Measurements from ENCODE around the gene SIGLEC1.

SIGLEC1 gene

DNA sequence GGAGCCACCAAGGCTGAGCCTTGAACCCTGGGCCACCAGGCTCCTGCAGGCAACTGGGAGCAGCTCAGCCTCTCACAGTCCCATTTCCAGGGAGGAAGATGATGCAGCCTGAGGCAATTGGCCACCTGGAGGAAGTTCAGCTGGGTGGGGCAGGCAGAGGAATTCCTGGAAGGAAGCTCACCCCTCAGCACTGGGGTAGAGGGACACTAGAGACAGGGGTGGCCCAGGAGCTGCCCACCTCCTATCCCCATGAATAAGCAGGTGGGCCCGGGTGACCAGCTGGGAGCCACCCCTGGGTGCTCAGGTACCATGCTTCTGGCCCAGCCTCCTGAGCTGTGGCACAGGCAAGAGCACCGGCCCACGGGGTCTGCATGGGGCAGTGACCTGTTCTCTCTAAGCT, 16.5 kb upstream of the SIGLEC1 start:
- DNase-seq (ENCODE audit: low read depth in 2 of 2, low spot score in 1 of 2) = no peak

DNA sequence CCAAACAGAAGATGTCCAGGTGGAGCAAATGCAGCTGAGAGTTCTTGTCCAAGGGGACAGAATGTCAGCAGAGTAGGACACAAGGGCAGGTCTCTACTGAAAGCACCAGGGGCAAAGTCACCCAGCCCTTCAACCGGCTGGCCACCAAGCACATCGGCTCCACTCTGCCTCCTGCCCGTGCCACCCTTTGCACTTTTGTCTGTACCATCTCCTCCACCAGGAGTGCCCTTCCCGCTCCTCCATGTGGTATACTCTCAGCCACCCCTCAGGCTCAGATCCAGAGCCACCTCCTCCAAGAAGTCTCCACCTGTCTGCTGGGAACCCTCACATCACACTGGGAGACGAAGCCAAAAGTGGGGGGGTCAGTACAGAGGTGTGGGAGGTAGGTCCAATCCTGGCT, 16.0 kb upstream of the SIGLEC1 start:
- no peak for DNase-seq (ENCODE audit: low read depth in 2 of 2, low spot score in 1 of 2)

DNA sequence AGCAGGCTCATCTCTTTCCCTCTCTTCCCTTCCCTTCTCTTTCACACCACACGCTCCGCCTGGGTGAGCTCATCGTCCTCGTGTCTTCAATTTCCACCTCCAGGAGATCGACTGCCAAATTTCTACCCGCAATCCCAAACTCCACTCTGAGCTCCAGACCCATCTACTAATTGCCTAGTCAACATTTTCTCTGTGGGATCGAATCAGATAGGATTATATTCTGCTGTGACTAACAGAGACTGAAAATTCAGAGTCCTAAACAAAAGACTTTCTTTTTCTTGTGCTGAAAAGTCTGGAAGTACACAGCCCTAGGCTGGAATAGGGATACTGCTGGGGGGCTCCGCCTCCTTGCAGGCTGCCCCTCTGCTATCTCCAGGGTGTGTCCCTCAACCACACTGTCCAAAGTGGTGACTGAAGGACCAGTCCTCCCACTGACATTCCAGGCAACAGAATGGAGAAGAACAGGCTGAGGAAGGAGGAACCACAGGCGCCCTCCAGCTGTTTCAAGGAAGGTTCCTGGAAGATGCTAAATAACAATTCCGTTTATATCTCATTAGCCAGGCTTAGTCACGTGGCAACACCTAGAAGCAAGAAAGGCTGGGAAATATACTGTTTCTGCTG, 15.1 kb upstream of the SIGLEC1 start:
- no peak for DNase-seq (ENCODE audit: low read depth in 2 of 2, low spot score in 1 of 2)

DNA sequence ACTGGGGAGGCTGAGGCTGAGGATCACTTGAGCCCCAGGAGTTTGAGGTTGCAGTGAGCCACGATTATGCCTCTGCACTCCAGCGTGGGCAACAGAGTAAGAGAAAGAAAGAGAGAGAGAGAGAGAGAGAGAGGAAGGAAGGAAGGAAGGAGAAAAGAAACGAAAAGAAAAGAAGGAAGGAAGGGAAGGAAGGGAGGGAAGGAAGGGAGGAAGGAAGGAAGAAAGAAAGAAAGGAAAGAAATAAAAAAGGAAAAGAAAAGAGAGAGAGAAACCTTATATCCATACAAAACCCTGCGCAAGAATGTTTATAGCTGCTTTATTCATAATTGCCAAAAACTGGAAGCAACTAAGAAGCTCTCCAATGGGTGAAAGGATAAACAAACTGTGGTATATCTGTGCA, 12.0 kb upstream of the SIGLEC1 start:
- DNase-seq (ENCODE audit: low read depth in 2 of 2, low spot score in 1 of 2) = no peak

DNA sequence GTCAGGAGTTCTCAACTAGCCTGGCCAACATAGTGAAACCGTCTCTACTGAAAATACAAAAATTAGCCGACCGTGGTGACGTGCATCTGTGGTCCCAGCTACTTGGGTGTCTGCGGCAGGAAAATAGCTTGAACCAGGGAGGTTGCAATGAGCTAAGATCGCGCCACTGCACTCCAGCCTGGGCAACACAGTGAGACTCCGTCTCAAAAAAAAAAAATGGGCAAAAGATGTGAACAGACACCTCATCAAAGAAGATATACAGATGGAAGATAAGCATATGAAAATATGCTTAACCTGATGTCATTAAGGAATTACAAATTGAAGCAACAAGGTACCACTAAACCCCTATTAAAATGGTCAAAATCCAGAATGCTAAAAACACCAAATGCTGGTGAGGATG, 10.9 kb upstream of the SIGLEC1 start:
- no peak for DNase-seq (ENCODE audit: low read depth in 2 of 2, low spot score in 1 of 2)

DNA sequence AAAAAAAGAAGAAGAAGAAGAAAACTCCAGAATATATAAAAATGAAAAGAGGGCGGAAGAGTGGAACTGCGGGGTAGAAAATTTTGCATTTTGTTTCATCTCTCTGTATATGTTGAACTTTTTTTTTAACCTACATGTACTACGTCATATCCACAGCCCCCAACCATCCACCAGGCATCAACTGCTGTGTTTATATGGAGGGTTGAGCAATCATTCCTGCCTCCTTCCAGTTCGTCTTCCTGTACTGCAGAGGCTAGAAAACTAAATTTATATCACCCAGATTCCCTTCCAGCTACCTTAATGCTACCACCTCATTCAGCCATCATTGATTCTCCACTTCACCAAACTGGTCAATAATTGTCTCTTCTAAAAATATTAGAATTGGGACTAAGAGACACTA, 9.5 kb upstream of the SIGLEC1 start:
- no peak for DNase-seq (ENCODE audit: low read depth in 2 of 2, low spot score in 1 of 2)

DNA sequence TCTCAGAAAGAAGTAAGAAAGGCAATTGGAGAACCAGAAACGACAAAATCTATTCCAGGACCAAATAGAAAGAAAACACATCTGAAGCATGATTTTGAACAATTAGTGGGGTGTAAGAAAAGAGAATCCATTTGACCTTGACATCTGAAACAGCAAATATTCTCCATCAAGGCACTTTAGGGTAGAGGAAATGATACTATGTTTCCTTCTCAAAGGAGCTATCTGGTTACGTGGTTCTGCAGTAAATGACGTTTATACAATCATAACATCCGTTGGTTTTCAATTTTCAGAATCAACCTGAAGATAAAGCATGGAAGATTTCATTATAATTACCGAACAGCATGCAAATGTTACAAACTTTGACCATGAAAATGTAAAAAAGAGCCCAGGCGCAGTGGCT, 8.2 kb upstream of the SIGLEC1 start:
- no peak for DNase-seq (ENCODE audit: low read depth in 2 of 2, low spot score in 1 of 2)

DNA sequence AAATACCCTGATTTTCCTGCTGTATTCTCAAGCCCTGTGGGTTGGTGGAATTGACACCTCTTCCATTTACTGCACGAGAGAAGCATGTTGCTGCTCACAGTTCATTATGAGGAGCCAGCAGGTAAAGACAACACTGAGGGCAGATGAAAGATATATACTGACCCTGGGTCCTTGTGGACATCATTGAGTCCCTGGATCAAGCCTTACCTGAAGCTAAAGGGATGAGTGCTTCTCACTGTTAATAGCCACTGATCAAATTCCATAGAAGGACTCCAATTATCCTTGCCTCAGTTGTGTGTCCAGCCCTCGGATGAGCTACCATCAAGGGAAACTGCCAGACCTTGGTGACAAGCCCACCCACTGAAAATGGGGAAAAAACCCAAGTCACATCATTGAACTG, 7.7 kb upstream of the SIGLEC1 start:
- no peak for DNase-seq (ENCODE audit: low read depth in 2 of 2, low spot score in 1 of 2)

DNA sequence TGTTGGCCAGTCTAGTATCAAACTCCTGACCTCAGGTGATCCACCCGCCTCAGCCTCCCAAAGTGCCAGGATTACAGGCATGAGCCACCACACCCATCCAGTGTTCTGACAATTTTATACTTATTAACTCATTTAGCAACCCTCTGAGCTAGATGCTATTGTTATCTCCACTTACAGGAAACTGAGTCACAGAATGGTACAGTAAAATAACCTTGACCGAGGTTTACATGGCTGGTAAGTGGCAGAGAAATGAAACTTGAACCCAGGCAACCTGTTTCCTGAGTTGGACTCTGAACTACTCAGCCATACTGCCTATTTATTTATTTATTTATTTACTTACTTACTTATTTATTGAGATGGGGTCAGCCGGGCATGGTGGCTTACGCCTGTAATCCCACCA, 6.6 kb upstream of the SIGLEC1 start:
- no peak for DNase-seq (ENCODE audit: low read depth in 2 of 2, low spot score in 1 of 2)

DNA sequence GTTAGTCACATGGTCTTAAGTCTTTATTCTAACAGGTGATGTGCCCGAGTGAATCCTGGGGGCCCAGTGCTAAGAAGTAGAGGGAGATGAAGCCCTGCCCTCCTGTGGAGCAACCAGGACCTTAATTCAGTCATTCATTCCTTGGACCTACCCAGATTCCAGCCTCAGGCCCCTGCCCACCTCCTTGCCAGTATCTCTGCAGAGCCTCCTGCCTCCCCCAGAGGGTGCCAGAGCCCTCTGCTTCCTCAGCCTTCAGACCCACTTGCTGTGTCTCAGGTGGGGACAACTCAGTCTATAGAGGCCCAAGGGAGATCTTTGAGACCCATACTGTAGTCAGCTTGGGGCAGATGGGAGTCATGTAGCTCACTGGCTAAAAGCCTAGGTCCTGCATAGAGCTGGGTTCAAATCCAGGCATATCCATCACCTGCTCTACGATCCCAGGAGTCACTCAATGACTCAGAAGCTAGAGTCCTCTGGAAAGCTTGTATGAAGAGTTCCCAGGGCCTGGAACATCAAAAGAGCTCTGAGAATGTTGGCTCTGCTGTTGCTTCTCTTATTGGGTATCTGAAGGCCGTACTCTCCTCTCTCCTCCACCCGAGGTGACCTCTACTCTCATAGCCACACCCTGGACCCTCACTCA, 3.9 kb upstream of the SIGLEC1 start:
- no peak for DNase-seq (ENCODE audit: low read depth in 2 of 2, low spot score in 1 of 2)

DNA sequence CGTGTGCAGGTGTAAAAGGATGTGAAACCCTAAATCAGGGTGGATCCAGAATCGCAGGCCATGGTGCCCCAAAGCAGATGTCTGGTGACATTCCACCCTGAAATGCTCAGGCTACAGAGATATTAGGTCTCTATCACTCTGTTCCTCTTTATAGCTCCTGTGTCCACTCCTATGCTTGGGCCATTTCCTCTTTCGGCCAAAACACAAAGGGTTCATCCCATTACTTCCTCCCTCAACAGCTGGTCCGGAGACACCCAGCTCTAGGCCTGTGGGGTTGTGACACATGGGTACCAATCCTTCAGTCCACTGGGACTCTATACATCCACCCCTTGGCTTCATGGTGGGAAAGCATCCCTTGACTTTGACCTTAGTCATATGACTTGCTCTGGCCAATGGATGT, 1.7 kb upstream of the SIGLEC1 start:
- no peak for DNase-seq (ENCODE audit: low read depth in 2 of 2, low spot score in 1 of 2)

DNA sequence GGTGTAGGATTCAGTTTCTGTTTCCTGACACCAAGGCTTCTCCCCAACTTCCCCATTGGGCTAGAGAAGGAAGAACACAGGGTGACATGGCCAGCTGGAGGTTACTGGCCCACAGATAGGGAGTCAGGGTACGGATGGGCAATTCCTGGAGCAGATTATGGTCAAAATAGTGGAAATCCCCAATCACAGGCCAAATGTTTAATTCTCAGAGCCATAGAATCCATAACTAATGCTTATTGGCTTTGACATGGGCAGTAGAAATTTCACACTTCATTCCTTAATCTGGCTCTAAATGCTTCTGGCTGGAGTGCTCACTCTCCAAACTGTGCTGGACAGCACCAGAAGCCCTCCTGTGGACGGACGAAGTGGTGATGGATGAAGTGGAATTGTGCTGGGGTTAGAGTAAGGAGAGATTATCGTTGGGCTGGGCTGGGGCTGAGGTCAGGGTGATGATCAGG, 887 bp downstream of the SIGLEC1 start:
- no peak for DNase-seq (ENCODE audit: low read depth in 2 of 2, low spot score in 1 of 2)

DNA sequence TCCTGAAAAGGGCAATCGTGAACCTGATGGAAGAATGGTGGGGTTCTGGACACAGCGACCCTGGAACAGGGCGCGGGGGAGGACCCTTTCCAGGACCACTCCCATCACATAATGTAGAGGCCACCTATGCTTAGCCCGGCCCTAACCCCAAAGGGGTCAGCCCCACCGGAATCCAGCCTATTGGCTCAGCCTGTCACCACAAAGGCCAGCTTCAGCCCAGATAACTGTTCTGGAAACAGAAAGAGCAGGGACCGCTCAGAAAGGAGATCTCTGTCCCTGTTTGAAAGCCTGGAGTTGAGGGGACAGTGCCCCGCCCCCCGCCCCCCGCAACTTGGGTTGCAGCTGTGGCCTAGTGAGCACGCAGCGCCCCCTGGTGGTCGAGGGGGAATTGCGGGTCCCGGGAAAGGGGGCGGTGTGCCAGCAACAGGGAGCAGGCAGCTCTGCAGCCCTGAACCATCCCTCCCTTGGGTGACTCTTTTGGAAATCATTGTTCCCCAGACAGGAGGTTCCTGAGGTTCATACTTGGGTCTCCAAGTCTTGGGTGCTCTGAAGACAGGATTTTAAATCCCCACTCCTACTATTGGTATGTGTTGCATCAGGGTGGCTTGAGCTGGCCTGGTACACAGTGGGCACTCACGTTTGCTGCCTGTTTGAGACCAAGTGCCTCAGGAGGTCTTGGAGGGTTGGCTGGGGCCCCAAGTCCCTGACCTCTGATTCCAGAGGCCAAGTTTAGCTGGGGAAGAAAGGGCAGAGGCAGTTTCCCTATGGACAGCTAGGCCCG, 1.5 kb downstream of the SIGLEC1 start:
- peak; percentile 29 to 53 for DNase-seq (ENCODE audit: low read depth in 2 of 2, low spot score in 1 of 2)

DNA sequence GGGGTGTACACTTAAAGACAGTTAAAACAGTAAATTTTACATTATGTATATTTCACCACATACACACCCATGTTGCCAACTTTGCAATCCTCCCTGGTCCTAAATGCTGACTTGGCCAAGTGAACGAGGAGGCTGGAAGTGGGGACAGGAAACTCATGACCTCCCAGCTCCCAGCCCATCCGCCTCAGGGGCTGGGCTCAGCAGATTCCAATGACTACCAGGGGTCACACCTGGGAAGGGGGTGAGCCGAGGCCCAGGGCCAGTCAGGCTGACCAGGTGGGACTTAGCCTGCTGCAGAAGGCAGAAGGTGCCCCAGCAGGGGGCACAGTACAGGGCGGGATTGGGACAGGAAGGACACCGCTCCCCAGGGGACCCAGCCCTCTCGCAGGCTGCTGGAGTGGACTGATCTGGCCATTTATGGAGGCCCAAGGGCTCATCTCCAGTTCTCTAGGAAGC, 2.4 kb downstream of the SIGLEC1 start:
- no peak for DNase-seq (ENCODE audit: low read depth in 2 of 2, low spot score in 1 of 2)

DNA sequence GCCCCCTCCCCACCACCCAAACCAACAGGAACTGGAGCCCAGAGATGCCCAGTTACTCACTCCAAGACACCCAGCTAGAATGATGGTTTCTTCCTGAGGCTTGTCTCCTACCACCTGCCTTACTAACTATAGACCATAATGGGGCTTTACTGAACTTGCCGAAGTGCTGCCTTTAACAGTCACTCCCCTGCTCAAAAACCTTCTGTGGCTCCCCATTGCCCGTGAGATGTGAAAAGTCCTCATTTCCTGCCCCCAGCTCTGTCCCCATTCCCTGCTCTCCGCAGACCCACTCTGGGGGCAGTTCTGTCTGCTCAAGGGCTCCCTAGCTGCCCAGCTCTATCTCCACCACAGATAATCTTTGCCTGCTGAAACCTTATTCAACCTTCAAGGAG, 4.9 kb downstream of the SIGLEC1 start:
- no peak for DNase-seq (ENCODE audit: low read depth in 2 of 2, low spot score in 1 of 2)

DNA sequence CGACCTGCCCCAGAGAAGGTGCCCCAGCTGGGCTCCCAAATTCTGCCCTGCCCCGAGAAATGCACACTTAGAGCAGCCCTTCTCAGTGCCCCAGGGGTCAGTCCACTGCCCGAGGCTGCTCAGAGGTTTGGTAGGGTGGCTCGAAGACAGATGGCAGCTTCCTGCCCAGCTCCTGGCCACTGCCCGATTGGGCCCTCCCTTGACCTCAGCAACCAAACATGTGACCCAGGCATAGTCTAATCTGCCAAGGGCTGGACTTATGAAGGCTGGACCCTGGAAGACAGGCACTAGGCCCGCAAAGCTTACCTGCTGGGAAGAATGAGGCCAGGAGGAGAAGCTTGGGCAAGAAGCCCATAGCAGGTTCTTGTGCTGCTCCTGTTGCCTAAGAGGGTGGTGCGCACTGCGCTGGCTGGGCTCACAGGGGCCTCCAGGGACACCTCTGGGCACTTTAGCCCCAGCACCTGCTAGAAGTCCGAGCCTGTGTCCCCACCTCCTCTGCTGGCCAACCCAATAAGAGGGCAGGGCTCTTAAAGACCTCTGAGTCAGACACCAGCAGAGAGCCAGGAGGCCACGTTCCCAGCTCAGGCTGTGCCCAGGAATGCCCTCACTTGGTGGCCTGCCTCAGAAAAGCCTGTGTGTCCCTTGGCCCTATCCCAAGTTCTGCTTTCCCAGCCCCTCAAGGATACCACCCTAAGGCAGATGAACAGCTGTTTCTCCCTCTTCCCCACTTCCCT, 5.5 kb downstream of the SIGLEC1 start:
- DNase-seq (ENCODE audit: low read depth in 2 of 2, low spot score in 1 of 2) = no peak

DNA sequence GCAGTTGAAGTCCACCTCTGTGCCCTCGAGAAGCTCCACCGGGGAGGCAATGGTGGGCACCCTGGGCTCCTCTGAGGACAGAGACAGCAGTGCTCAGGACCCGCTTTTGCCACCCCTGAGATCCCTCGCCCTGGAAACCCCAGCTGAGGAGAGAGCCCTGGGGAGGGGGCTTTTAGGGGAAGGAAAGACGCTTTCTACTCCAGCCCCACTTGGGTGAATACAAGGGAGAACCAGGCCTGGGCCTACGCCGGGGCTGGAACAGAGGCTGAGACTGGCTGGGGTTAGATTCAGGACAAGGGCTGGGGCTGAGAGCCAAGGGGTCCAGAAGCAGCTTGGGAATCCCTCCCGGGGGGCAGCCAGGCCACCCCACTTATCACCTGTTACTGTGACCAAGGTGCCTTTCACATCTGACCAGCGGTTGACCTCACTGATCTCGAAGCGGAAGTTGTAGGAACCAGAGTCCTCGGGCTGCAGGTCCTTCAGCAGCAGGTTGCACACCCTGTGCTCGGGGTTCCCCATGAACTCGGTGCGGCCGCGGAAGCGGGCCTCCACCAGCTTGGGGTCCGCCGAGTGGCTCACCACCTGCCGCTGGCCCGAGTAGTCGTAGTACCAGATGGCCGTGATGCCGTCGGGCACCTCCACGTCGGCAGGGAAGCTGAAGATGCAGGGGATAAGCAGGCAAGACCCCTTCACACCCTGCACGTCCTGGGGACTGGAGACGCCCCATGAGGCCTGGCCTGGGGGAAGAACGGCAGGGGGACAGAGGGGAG, 6.2 kb downstream of the SIGLEC1 start:
- no peak for DNase-seq (ENCODE audit: low read depth in 2 of 2, low spot score in 1 of 2)

DNA sequence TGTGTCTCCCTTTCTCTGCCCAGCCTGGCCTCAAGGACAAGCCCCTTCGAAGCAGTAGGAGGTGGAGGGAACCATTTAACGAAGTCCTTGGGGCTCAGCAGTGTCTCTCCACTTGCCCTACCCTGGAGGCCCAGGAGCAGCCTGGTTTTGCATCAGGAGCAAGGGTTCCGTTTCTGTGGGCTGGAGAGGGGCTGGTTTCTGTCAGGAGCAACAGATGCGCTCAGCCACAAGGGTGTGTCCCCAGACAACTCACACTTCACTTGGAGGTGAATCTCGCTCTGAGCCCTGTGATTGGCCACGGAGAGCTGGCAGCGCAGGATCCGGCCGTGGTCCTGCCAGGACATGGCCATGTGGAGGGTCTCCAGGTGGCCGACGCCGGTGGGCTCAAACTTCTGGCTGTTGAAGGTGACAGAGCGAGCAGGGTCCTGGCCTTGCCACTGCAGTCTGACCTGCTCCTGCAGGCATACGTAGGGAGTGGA, 6.9 kb downstream of the SIGLEC1 start:
- no peak for DNase-seq (ENCODE audit: low read depth in 2 of 2, low spot score in 1 of 2)

DNA sequence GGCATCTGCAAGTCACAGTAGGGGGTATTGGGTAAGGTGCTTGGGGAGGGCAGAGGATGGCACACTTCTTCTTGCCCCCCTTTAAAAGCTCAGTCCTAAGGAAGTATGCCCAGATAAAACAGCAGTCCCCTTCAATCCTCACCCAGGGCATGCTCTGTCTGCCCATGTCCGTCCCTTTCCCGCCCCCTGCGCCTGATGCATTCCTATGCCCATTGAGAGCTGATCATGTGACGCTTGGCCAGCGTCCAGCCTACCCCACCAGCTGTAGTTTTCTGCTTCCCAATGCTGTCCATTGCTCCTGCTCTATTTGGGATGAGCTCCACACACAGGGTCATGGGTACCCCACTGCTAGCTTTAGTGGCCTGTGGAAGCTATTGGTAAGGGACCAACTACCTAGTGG, 8.3 kb downstream of the SIGLEC1 start:
- no peak for DNase-seq (ENCODE audit: low read depth in 2 of 2, low spot score in 1 of 2)

DNA sequence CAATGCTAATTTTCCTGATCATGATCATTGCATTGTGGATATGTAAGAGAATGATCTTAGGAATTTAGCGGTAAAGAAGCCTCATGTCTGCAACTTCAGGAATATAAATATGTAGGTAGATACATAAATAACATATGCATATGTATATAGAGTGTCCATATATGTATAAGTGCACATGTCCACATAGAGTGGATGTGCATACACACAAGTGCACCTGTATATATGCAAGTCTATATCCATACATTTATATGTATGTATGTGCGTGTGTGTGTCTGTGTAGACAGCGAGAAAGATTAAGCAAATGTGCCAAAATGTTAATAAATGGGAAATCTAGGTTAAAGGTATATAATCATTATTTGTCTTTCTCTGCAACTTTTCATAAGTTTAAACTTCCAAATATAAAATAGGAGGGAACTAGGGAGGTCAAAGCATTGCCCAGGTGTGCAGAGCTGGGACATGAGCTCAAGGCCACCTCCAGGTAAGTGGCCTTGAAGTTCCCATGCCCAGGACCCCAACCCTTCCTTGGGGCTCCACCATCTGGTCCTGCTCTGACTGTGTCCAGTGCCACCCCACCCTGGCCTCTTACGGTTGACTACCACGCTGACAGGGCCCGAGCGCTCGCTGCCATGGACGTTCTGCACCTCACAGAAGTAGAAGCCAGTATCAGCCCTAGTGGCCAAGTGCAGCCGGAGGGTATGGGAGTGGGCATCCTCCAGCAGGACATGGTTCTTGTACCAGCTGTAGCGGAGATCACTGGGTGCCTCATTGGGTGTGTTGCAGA, 9.6 kb downstream of the SIGLEC1 start:
- no peak for DNase-seq (ENCODE audit: low read depth in 2 of 2, low spot score in 1 of 2)

Measured in stimulated activated CD8-positive, alpha-beta memory T cell treated with anti-CD3 and anti-CD28 coated beads, Interleukin-4, amount 100 ng/mL, for 4 hours (primary cell).